Psoas muscle (tissue), 8 donors: Measurements from ENCODE around the gene TCF25. TPM values are rescaled to one million over a fixed set of nuclear protein-coding genes. Genes with fewer than 3 reads are reported as not detected.
A peak's percentile ranks its signal among the peaks of the same experiment; 100 is the strongest.

Experiments used
- ATAC-seq, 4 donors: fragments of 200-7000 bp; cut with Tn5 transposase; one replicate each; pipeline ENCODE4 v1.9.1; 2020; ENCODE audit warnings: moderate library complexity in 3 of 4, mild to moderate bottlenecking in 2 of 4
- DNase-seq, 2 donors: peaks; one replicate each; pipeline ENCODE4 v3.0.0-alpha.2; 2020
- H3K27ac ChIP-seq: fragments of 200-600 bp; one replicate; pipeline ENCODE4 v1.8.0; 2022
- H3K27me3 ChIP-seq, 3 donors: fragments of 200-600 bp in 1 of 3; one replicate each; pipeline versions ENCODE4 v1.6.1 to v1.8.0; 2013 to 2022; ENCODE audit warnings: low read length in 2 of 3, mild to moderate bottlenecking in 2 of 3, moderate library complexity in 1 of 3; ENCODE audit not compliant: insufficient read depth in 3 of 3
- H3K36me3 ChIP-seq, 2 donors: fragments of 200-600 bp in 1 of 2; one replicate each; pipeline versions ENCODE4 v1.6.1 to v1.8.0; 2013 to 2022; ENCODE audit warnings: low read depth in 1 of 2, mild to moderate bottlenecking in 1 of 2, moderate library complexity in 1 of 2; ENCODE audit not compliant: insufficient read depth in 1 of 2
- H3K4me1 ChIP-seq: fragments of 200-600 bp; one replicate; pipeline ENCODE4 v1.8.0; 2022
- H3K4me3 ChIP-seq: fragments of 200-600 bp; one replicate; pipeline ENCODE4 v1.8.0; 2022; ENCODE audit warnings: mild to moderate bottlenecking
- H3K9me3 ChIP-seq: fragments of 200-600 bp; one replicate; pipeline ENCODE4 v1.8.0; 2022
- CTCF ChIP-seq: fragments of 200-600 bp; IDR thresholded peaks from one replicate; pipeline ENCODE4 v1.8.0; 2022; ENCODE audit warnings: antibody characterized with exemption
- WGBS, 3 donors: extraction: QIAGEN DNeasy Blood & Tissue Kit; methylation state at CpG; one replicate each; pipeline versions ENCODE4 v1.1.6 to v1.1.7; 2013; 5-methylcytosine and 5-hydroxymethylcytosine counted together
- intact Hi-C, 2 donors: fragments of 100-400 bp; cut with DNase I; formaldehyde crosslinking; loops; one replicate each; pipeline versions ENCODE4 v1.11.0 to v1.14.2; 2022
- polyA plus RNA-seq, 3 donors: library from polyadenylated mRNA; stranded (reverse); fragments of 200-250 nt; gene quantifications; one replicate each; pipeline ENCODE4 v1.2.3, GENCODE V29; 2013
- total RNA-seq, 4 donors: library from RNA; stranded (reverse); fragmentation: NEBNext Ultra II Directional in 2 of 4; extraction: Animal tissue kit (Norgen Biotek cat#: 25700) in 2 of 4; gene quantifications; one replicate each; pipeline versions ENCODE4 v1.2.1 to v1.2.4, GENCODE V29; 2021 to 2023
- donor health status: healthy with polysubstance abuse.
- donor health status: DM: no; HTN: no; CAD: no; lungs with moderate emphysema.
- donor health status: Bipolar disorder and iron deficiency.
- donor health status: healthy.
- donor health status: DM: yes; HTN: yes; CAD: no.
- donor health status: DM: no; HTN: no; CAD: no.
- donor health status: DM: no; HTN: no; CAD: no.
- donor health status: DM: yes; HTN: yes; CAD: no.

The TCF25 gene
- total and polyA plus RNA-seq, 7 donors, result 46.1 to 93.6 (median 57.6) TPM

GRCh38 chr16:89897204-89897603 is 23.8 kb downstream of the TCF25 start:
- intact Hi-C loops, result no loop called here
- DNase-seq (peak in 1 of 2 donors; percentile 42), ATAC-seq (no peak)
- WGBS, 3 donors, result 93 to 96% (median 96%) methylated on average over 11 of the region's 11 CpGs
- Histone ChIP-seq H3K4me1 (no peaks in the 10 kb centered on the region), H3K4me3 (no peak overlapping the region), H3K27ac (no peak overlapping the region), H3K9me3 (no peaks in the 10 kb centered on the region), H3K36me3 (peaks cover 11 to 85% of the 10 kb centered on the region in 2 donors), H3K27me3 (no peaks in the 10 kb centered on the region)
- no peak for TF ChIP-seq CTCF

GRCh38 chr16:89898201-89898967 is 25.0 kb downstream of the TCF25 start:
- no peaks in the 10 kb centered on the region for H3K4me1 ChIP-seq
- no peak overlapping the region for H3K27ac ChIP-seq
- H3K9me3 ChIP-seq, result no peaks in the 10 kb centered on the region
- 94 to 95% (median 95%) methylated on average over 34 to 36 of the region's 36 CpGs for WGBS, 3 donors
- H3K4me3 ChIP-seq, result no peak overlapping the region
- TF ChIP-seq CTCF, result no peak
- ATAC-seq (peak in 2 of 4 donors; percentile 9 to 16), DNase-seq (peak in 1 of 2 donors; percentile 45)
- H3K27me3 ChIP-seq, result no peaks in the 10 kb centered on the region
- intact Hi-C loops, result no loop called here
- H3K36me3 ChIP-seq, result peaks cover 11 to 82% of the 10 kb centered on the region in 2 donors

GRCh38 chr16:89899879-89900481 is 26.6 kb downstream of the TCF25 start:
- Histone ChIP-seq H3K4me3 (no peak overlapping the region), H3K27ac (no peak overlapping the region), H3K27me3 (no peaks in the 10 kb centered on the region), H3K36me3 (peaks cover 11 to 83% of the 10 kb centered on the region in 2 donors), H3K4me1 (no peaks in the 10 kb centered on the region), H3K9me3 (no peaks in the 10 kb centered on the region)
- ATAC-seq, result no peak
- TF ChIP-seq CTCF, result no peak
- peak in 1 of 2 donors; percentile 36 for DNase-seq
- intact Hi-C loops, result no loop called here
- 94 to 95% (median 95%) methylated on average over 20 of the region's 20 CpGs for WGBS, 3 donors

GRCh38 chr16:89900885-89901284 is 27.5 kb downstream of the TCF25 start:
- Histone ChIP-seq H3K36me3 (peaks cover 8 to 83% of the 10 kb centered on the region in 2 donors), H3K4me1 (no peaks in the 10 kb centered on the region), H3K4me3 (no peak overlapping the region), H3K9me3 (no peaks in the 10 kb centered on the region), H3K27me3 (no peaks in the 10 kb centered on the region), H3K27ac (no peak overlapping the region)
- 94 to 95% (median 95%) methylated on average over 17 of the region's 17 CpGs for WGBS, 3 donors
- DNase-seq (peak in 1 of 2 donors; percentile 44), ATAC-seq (no peak)
- intact Hi-C loops, result no loop called here
- TF ChIP-seq CTCF, result no peak
